Erythroblast (primary cell): Measurements from ENCODE around the gene OR5B2.

Experiments used
- GATA1 ChIP-seq: IDR thresholded peaks from 2 replicates; pipeline ENCODE4 v1.6.1; 2011; ENCODE audit warnings: low read depth, mild to moderate bottlenecking, control low read depth, low read length, moderate library complexity
- POLR2A ChIP-seq: IDR thresholded peaks from 2 replicates; pipeline ENCODE4 v1.6.1; 2011; ENCODE audit warnings: mild to moderate bottlenecking, low read length

GRCh38 chr11:58434217-58434616 is 6.3 kb upstream of the OR5B2 start:
- no peak for TF ChIP-seq POLR2A
- no peak for TF ChIP-seq GATA1
